Natural killer cell (primary cell): ENCODE data around the gene NKX6-1. TPM values are rescaled to one million over a fixed set of nuclear protein-coding genes. Genes with fewer than 3 reads are reported as not detected.

Source experiments
- ATAC-seq, 3 donors: fragments of 150-1000 bp in 2 of 3; fragments of 200-7000 bp in 1 of 3; cut with Tn5 transposase; 1 replicate in 1 of 3; 2 replicates in 2 of 3; pipeline ENCODE4 v1.10.0; 2021; ENCODE audit warnings: mild to moderate bottlenecking in 2 of 3, moderate library complexity in 2 of 3
- DNase-seq, 2 donors: peaks; one replicate each; pipeline versions ENCODE4 v3.0.0 to v3.0.0-alpha.2; 2013 to 2021; ENCODE audit warnings: mixed read lengths in 1 of 2
- H3K27ac ChIP-seq: one replicate; pipeline ENCODE4 v1.5.1; 2013; ENCODE audit warnings: mild to moderate bottlenecking, low read length
- H3K27me3 ChIP-seq: one replicate; pipeline ENCODE4 v1.6.1; 2013; ENCODE audit warnings: low read length; ENCODE audit not compliant: control insufficient read depth, insufficient read depth
- H3K36me3 ChIP-seq: one replicate; pipeline ENCODE4 v1.6.1; 2013; ENCODE audit warnings: low read length; ENCODE audit not compliant: control insufficient read depth, insufficient read depth
- H3K4me1 ChIP-seq: one replicate; pipeline ENCODE4 v1.6.1; 2013; ENCODE audit warnings: low read length; ENCODE audit not compliant: control insufficient read depth, insufficient read depth
- H3K4me3 ChIP-seq: one replicate; pipeline ENCODE4 v1.5.1; 2013; ENCODE audit warnings: low read length
- H3K9me3 ChIP-seq: one replicate; pipeline ENCODE4 v1.6.1; 2013; ENCODE audit warnings: low read length; ENCODE audit not compliant: control insufficient read depth, insufficient read depth
- H3K27ac Mint-ChIP-seq, 2 donors: one replicate each; pipeline ENCODE4 v1.8.0; 2022; ENCODE audit warnings: mild to moderate bottlenecking in 2 of 2, mixed read lengths in 2 of 2, moderate library complexity in 1 of 2
- H3K27me3 Mint-ChIP-seq, 2 donors: one replicate each; pipeline ENCODE4 v1.8.0; 2022; ENCODE audit warnings: low read depth in 2 of 2, mixed read lengths in 2 of 2
- H3K36me3 Mint-ChIP-seq: one replicate; pipeline ENCODE4 v1.8.0; 2022; ENCODE audit warnings: mixed read lengths
- H3K4me1 Mint-ChIP-seq, 2 donors: one replicate each; pipeline ENCODE4 v1.8.0; 2022; ENCODE audit warnings: mixed read lengths in 2 of 2
- H3K4me3 Mint-ChIP-seq: one replicate; pipeline ENCODE4 v1.8.0; 2022; ENCODE audit warnings: mild to moderate bottlenecking, moderate library complexity, mixed read lengths
- H3K9me3 Mint-ChIP-seq, 2 donors: one replicate each; pipeline ENCODE4 v1.8.0; 2022; ENCODE audit warnings: mixed read lengths in 2 of 2
- CTCF ChIP-seq: fragments of 200-600 bp; IDR thresholded peaks from one replicate; pipeline ENCODE4 v1.8.0; 2022; ENCODE audit warnings: antibody characterized with exemption
- WGBS: methylation state at CpG from one replicate; pipeline ENCODE4 v1.1.7; 2013; ENCODE audit warnings: missing lambda C conversion rate; ENCODE audit not compliant: insufficient coverage; 5-methylcytosine and 5-hydroxymethylcytosine counted together
- intact Hi-C: fragments of 100-400 bp; cut with micrococcal nuclease; formaldehyde crosslinking; loops from one replicate; pipeline ENCODE4 v1.14.2; 2022
- total RNA-seq, 4 donors: library from RNA; stranded (reverse); fragments of 120-200 nt in 1 of 4; gene quantifications; one replicate each; pipeline versions ENCODE4 v1.2.3 to v1.2.4, GENCODE V29; 2013 to 2022

NKX6-1 gene
- total RNA-seq, 3 donors from 2014 or later (not counting 1 experiment from before 2014, with no cell fraction given) = not detected

DNA sequence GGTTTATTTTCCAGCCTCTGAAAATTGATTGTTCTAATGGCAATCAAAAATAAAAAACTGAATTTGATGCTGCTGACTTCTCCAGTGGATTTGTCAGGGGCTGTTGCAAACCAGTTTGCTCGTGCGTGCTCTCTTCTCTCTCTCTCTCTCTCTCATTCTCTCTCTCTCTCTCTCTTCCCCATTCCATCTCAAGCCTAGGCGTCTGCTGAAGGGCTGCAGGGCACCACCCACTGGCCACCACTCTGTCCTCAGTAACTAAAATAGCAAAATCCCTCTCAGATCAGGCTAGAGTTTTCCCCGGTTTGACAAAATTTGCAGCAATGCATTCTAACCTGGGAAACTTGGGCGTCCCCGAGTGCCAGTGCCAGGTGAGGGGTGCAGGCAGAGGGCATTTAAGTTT lies 19.4 kb downstream of the NKX6-1 start:
- Histone ChIP-seq H3K27me3 (peaks cover 27% of the 10 kb centered on the region), H3K36me3 (no peaks in the 10 kb centered on the region), H3K9me3 (peaks cover 15% of the 10 kb centered on the region), H3K27ac (no peak overlapping the region), H3K4me1 (peaks cover 10% of the 10 kb centered on the region), H3K4me3 (no peak overlapping the region)
- Mint-ChIP-seq H3K27me3 (peaks cover 41 to 61% of the 10 kb centered on the region in 2 donors), H3K4me3 (no peak overlapping the region), H3K9me3 (peaks cover 3 to 4% of the 10 kb centered on the region in 2 donors), H3K27ac (no peak overlapping the region), H3K36me3 (no peaks in the 10 kb centered on the region), H3K4me1 (peaks cover 4 to 8% of the 10 kb centered on the region in 2 donors)
- no peak for TF ChIP-seq CTCF
- ATAC-seq = no peak
- 16% methylated on average over 6 of the region's 6 CpGs for WGBS
- DNase-seq = no peak
- intact Hi-C loops = no loop called here

DNA sequence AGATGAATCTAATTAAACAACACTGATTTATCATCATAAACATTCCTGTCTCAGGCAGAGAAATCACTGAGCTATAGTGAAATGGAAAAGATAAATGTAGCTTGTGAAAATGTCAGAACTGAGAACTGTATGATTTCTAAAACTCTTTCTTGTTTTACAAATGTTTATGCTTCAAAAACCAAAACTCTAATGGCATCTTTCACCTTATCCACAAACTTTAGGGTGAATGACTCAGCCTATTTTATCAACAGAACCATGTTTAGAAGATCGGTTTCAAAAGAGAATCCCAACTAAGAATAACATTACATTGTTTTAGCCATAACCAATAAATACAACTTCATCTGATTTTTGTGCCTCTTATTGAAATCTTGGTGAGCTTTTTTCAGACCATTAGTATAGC lies 21.4 kb downstream of the NKX6-1 start:
- no peak for TF ChIP-seq CTCF
- Histone ChIP-seq H3K36me3 (no peaks in the 10 kb centered on the region), H3K4me1 (peaks cover 5% of the 10 kb centered on the region), H3K27me3 (peaks cover 20% of the 10 kb centered on the region), H3K4me3 (no peak overlapping the region), H3K27ac (no peak overlapping the region), H3K9me3 (peaks cover 8% of the 10 kb centered on the region)
- WGBS = 86% methylated on average over 1 of the region's 1 CpG
- Mint-ChIP-seq H3K27ac (no peak overlapping the region), H3K4me1 (peaks cover 4 to 8% of the 10 kb centered on the region in 2 donors), H3K4me3 (no peak overlapping the region), H3K36me3 (no peaks in the 10 kb centered on the region), H3K27me3 (peaks cover 29 to 49% of the 10 kb centered on the region in 2 donors), H3K9me3 (peaks cover 2 to 3% of the 10 kb centered on the region in 2 donors)
- DNase-seq = no peak
- intact Hi-C loops = no loop called here
- no peak for ATAC-seq

GRCh38 chr4:84474107-84474506 lies 25.0 kb downstream of the NKX6-1 start:
- ATAC-seq = no peak
- no peak overlapping the region for H3K4me3 Mint-ChIP-seq

More at GRCh38 chr4:84474107-84474506, 25.0 kb downstream of the NKX6-1 start:
- Mint-ChIP-seq H3K9me3 (no peaks in the 10 kb centered on the region), H3K36me3 (no peaks in the 10 kb centered on the region), H3K27me3 (peaks cover 3 to 16% of the 10 kb centered on the region in 2 donors), H3K27ac (no peak overlapping the region), H3K4me1 (no peaks in the 10 kb centered on the region)
- TF ChIP-seq CTCF = no peak
- Histone ChIP-seq H3K9me3 (no peaks in the 10 kb centered on the region), H3K36me3 (no peaks in the 10 kb centered on the region), H3K4me3 (no peak overlapping the region), H3K27me3 (peaks cover 3% of the 10 kb centered on the region), H3K4me1 (no peaks in the 10 kb centered on the region), H3K27ac (no peak overlapping the region)
- intact Hi-C loops = no loop called here
- DNase-seq = no peak
